Measurements from ENCODE around the gene RAD51B.

RAD51B gene

DNA sequence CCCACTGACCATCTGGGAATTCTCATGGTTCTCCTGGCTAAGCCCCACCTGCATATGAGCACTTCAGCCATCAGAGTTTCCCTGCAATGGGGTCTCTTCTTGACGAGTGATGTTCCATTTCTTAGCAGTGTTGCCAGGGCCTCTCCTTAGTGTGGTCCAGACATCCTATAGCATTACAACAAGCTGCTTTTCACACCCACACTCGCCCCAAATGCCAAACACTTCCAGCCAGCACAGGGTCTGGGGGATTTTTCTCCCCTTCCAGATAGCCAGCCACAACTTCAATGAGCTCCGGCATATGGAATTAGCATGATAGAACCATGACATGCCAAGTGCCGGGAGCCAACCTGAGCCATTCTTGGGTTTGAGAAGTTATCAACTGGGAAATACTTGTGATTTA, 705.9 kb downstream of the RAD51B start:
- DNase-seq (ENCODE audit: low spot score), result no peak

DNA sequence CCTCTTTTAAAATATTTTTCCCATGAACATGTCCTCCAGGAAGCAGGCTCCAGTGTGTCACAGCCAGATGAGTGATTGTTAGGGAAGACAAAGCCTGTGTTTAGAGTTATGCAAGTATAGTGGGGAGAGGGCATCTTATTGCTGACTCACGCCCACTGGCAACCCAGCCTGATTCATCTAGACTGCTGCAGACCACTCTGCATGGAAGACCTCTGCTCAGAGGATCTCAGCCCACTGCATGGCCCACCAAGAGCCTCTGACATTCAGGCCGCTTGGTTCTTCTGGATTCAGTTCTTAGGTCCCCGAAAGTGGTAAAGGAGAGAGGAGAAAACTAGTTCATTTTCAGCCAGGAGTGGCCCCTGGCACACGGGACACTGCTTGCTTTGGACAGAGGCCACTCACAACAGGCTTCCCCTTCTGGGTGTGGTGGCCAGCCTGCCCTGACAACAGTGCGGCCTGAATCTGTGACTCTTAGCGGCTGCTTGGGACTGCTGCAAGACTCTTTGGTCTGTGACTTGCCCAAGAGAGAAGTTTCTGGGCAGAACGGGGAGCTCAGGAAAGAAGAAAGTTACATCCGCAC, 707.0 kb downstream of the RAD51B start:
- no peak for DNase-seq (ENCODE audit: low spot score)

DNA sequence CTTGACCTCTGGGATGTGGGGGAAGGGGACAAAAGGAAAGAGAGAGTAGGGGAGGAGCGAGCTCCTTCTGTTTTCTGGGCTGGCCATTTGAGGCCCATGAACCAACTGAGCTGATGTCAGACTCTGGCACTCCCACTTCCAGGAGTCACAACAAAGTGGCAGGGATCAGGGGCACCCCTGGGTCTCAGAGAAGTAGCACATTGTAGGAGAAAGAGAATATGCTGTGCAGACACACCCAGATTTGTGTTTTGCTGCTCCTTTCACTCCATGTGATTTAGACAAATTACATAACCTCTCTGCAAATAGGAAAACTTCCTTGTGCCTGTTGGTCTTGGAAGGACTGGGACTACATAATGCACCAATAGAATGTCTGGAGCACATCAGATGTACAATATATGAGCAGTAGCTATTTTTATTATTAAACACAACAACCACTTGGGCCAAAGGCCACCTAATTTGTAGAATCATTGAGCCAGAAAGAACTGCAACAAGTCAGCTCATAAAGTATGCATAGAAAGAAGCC, 707.8 kb downstream of the RAD51B start:
- no peak for DNase-seq (ENCODE audit: low spot score)

DNA sequence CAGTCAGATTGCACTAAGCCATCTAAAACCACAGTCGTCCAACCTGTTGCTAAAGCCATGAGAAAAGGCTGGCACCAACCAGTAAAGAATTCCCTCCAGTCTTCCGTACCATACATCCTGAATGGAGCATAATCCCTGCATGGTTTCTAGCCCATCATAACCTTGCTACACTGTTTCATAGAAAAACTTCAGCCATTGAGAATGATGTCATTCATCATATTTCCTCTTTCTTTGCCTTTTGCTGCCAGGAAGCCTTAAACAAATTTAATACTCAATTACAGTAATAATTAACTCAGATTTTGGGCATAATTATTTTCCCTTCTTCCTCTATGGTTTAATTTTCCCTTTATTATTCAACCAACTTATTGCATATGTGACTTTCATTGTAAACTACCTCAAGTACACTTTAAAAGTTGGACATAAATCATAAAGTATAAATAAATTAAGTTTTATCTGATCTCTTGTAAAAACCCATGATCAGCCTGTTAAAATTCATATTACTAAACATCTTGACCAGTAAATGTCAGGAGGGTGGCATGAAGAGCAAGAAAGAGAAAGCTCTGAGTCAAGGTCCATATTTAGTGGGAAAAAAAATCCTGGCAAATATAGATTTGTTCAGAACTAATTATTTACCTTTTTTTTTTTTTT, 708.6 kb downstream of the RAD51B start:
- DNase-seq (ENCODE audit: low spot score), result no peak

DNA sequence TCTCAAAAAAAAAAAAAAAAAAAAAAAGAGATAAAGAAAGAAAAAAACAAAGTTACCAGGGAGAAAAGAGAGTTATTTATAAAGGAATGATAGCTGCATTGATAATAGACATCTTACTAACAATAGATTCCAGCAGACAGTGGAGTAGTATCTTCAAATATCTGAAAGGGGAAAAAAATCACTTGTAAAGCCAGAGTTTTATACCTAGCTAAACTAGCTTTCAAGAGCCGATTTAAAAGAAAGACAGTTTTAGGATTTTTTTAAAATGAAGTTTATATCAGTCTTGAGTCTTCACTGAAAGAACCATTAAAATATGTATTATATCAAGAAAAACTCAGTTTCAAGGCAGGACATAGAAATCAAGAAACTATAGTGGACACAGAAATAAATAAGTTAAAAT, 710.9 kb downstream of the RAD51B start:
- no peak for DNase-seq (ENCODE audit: low spot score)

DNA sequence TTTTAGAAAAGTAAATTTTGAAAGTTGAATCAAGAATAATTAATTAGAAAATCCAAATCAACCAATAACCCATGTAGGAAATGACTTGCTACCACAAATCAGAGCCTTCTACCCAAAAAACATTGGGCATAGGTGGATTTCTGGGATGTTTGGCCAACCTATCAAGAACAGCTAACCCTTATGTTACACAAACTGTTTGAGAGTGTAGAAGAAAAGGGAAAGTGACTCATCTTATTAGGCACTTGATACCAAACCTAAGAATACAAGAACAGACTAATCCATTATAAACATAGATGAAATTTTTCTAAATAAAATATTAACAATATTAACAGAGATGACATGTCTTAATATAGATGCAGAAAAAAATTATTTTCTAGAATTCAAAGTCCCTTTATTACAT, 712.9 kb downstream of the RAD51B start:
- DNase-seq (ENCODE audit: low spot score), result no peak

DNA sequence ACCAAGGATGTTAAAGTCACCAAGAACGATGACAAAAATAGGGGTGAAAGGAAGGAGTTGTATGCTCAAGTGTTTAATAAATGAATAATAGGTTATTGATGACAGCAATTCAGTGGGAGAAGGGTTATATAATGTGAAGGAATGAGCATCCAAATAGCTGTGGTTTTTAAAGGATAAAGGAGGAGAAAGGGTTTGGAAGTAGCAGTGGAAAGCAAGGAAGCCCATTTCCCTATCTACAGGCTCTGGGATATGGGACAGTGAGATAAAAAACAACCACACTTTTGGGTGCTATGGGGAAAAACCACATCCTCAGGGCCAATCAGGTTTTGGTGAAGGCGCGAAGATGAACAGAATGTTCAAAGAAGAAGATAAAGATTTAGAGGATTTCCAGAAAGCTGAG, 714.7 kb downstream of the RAD51B start:
- DNase-seq (ENCODE audit: low spot score), result no peak

DNA sequence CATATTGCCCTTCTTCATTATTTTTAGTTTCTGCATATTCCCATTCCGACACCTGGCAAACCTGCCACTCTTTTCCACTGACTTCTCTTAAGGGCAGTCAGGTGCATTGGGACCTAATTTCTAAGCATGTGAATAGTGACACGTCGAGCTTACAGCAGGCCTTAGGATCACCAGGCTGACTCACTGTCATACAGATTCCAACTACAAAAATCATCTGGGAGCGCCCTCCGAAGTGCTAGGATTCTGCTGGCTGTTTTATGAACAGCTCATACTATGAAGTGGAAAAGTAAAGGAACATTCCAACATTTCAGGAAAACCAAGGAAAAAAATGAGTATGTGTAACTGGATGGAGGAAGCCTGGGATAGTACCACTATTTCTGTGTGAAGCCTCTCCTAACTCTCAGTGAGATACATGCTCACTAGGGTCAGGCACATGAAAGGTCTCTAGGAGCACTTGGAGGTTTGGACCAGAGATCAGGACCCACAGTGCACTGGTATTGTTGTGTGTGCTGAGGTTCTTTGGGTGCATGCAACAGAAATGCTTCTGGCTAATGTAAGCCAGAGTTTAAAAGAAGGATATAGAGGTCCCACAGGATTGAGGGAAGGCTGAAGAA, 715.9 kb downstream of the RAD51B start:
- peak; percentile 67 for DNase-seq (ENCODE audit: low spot score)

DNA sequence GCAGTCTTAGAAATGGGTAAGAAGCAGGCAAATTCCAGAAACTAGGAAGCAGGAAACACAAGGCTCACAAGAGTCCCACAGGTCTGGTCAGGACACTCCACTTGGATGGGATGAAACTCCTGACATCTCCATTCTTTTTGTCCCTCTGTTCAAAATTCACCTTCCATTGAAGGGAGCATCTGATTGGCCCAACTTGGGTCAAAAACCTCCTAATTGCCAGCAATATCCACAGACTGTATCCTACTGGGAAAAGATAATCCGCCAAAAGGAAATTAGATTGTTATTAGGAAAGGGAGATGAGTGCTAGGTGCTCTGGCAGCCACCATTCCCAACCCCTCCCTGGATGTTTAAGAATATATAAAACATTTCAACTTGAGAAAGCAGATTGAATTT, 716.4 kb downstream of the RAD51B start:
- no peak for DNase-seq (ENCODE audit: low spot score)

DNA sequence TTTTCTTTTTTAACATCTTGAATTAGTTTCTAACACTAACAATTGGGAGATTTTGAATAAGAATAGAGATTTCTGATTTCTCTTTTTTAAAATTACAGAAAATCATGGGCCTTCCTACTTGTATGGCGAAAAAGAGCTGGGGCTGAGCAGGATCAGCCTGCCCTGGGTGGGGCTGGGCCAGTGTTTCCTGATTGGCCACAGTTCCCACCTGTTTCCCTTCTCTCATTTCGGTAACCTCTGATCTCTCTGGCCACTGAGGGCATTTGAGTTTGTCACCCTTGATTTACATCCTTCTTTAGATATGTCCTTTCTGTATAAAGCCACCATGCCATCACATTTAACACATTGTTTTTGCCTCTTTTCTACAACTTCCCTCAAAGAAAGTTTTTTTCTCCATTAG, 719.1 kb downstream of the RAD51B start:
- no peak for DNase-seq (ENCODE audit: low spot score)

DNA sequence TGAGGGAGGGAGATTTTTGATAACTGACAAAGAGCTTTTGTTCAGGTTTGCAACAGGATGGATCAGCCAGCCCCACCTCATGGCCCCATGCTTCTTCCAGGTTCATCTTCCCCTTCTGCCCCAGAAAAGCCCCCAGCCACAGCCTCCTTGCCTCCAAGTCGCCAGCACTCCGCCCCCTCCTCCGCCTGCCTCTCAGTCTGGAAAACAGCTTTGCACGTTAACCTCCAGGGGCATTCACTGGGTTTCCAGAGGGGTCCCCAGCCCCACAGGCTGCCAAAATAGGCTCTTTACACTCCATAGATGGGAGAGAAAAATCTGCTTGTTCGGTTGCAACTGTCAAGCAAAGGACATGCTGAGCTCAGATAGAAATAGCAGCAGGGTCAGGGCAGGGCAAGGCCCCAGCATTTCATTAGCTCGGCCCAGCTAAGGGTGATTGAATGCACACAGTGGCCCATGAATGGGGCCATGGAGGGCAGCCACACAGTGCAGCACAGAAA, 719.7 kb downstream of the RAD51B start:
- no peak for DNase-seq (ENCODE audit: low spot score)

DNA sequence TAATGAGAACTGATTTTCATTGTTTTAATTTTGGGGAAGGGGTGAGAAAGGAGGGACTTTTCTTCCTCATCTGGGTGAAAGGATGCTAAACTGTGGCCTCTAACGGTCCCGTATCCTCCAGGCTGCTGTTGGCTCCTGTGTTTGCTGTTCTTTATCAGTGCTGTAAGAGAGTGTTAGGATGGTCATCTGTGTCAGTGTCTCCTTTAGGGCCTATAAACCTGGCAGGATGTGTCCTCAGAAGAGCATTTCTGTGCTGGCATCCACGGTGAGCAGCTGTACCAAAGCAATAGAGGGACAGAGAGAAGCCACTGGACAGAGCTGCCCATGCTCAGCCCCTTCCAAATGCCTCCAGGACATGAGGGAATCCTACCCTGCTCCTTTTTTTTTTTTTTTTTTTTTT, 720.2 kb downstream of the RAD51B start:
- DNase-seq (ENCODE audit: low spot score), result no peak

DNA sequence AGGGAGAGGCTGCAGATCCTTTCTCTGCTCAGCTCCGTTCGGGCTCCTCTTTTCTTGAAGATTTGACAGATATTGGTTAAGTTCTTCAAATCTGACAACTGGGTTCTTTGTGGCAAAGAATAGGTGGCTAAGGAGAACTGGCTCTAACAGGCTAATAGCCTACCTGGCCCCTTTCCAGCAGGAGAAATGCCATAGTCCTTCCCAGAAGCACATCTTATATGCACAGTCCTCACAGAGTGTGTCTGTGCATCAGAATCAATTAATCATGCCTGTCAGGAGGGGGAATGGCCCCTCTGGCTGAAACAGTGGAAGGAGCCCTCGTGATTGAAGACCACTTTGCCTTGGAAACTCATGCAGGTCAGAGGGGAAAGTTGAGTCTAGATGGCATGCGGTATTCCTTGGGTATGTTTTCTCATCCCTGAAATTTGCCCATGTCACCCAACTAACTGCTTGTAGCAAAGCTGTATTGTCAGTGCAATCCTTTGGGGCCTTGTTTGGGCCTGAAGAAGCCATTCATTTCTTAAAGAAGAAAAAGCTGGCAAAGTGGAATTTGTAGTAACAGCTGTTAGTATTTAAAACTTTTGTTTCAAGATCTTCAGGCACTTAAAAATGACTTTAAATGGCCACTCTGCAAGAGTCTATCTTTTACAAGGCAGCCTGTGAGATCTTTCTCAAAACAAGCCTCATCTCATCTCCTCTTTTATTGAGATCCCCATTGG, 721.8 kb downstream of the RAD51B start:
- no peak for DNase-seq (ENCODE audit: low spot score)

DNA sequence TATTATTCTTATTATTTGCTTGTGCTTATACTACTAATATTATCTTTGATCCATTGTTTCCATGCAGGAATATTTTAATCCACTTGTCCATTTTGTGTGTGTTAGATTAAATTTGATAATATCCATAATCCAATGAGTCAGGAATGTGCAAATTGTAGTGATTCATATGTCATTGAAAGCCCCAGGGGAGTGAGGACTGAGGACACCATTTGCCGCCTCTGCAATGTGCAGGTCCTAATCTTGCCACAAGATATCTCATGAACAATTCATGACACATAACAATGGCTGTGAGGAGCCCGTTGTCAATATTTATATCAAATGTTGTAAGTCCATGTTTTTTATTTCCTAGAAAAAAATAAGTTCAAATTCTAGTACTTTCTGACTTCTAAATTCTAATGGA, 722.8 kb downstream of the RAD51B start:
- no peak for DNase-seq (ENCODE audit: low spot score)

DNA sequence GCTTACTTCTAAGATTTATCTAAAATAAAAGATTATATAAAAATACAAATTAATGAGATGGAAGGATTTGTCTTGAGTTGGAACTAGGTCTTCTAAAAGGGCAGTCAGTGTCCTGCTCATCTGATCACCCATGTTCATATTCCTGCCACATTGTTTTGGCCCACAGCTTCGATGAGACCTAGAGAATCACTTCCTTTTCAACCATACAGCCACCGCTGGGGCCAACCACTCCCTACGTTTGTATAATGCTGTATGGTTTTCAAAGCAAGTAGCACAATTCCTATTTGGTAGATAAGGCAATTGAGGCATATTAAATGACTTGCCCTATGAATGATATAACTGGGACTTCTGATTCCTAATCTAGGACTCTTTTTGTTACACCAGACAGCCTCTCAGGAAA, 723.9 kb downstream of the RAD51B start:
- no peak for DNase-seq (ENCODE audit: low spot score)

DNA sequence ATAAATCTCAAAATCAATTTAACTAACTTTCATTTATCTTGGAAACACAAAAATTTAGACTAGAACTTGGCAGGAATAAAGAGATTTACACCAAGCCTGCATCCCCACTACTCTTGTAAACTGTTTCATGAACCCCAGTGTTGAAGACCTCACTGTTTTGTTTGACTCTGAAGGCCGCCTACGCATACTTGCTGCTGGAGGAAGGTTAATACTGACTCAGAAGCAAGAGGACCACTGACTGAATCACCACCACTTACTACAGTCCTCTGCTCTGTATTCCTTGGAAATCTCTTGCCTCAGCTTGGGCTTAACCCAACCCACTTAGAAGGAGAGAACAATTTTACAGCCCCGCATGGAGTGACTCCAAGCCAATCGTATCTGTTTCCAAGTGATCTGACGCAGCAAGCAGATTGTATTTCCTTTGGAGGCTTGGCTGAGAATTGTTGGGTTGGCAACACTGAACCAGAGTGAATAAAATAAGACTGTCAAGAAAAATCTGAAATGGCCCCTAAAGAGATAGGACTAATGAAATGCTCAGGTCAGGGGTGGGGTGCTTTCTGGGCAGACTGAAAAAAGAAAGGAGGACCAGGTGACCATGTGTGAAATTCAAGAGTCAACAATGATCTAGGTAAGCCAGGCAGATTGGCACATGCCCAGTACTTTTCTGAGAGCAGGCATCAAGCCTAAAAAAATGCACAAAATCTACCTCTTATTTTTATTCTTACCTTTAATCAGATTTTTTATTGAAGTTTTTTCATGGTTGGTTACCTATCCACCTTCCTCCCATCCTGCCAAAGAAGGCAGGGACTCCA, 724.7 kb downstream of the RAD51B start:
- peak; percentile 84 for DNase-seq (ENCODE audit: low spot score)

DNA sequence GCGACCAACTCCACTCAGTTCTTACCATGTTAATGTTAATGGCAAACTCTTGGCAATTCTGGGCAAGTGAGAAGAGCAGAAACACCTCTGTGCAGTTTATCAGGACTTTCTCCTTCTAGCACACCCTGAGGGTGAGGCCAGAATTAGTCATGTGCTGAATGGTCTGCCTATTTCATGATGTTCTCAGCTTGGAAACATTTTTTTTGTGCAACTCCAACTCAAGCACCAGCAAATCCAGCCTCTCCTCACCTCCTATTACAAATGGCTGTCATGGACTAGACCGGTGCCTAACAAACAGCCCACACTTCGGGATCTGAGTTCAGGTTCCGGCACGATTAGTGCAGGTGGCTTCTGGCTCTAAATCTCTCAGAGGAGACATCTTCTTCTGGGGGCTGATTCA, 727.3 kb downstream of the RAD51B start:
- DNase-seq (ENCODE audit: low spot score), result no peak

DNA sequence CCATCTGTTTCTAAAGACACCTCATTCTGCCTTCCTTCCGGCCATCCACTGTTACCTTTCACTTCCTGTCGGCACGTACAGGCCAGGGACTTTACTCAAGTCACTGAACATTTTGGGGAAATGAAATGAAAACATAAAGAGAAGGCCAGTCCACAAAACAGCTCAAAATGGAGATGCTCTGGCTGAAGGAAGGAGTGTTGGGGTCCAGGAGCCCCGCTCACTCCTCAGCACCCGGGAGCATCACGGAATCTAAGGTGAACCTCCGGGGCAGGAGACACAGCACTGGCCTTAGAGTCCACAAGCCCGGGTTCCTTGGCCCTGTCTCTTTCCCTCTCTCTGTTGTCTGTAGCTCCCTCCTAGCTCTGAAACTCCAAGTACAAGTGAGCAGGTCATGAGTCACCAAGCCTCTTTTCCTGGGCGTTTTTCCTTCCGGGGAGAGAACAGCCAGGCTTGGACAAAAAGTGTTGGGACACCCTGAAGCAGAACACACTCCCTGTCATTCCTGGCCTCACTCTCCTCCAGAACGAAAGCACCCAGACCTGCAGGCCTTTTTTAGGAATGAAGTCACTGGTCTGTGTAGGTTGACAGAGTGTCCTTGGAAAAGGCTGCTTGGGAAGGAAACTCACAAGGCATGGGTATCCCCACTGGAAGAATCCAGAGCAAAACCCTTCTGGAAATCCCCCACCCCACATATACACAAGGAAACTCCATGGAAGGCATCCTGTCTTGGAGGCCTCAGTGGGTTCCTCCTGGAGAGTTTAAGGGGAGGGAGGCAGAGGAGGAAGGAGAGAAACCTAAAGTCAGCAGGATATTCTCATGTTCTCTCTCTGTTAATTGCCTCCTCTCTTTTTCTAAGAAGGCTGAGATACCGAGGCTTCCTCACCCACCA, 728.0 kb downstream of the RAD51B start:
- peak; percentile 76 for DNase-seq (ENCODE audit: low spot score)

DNA sequence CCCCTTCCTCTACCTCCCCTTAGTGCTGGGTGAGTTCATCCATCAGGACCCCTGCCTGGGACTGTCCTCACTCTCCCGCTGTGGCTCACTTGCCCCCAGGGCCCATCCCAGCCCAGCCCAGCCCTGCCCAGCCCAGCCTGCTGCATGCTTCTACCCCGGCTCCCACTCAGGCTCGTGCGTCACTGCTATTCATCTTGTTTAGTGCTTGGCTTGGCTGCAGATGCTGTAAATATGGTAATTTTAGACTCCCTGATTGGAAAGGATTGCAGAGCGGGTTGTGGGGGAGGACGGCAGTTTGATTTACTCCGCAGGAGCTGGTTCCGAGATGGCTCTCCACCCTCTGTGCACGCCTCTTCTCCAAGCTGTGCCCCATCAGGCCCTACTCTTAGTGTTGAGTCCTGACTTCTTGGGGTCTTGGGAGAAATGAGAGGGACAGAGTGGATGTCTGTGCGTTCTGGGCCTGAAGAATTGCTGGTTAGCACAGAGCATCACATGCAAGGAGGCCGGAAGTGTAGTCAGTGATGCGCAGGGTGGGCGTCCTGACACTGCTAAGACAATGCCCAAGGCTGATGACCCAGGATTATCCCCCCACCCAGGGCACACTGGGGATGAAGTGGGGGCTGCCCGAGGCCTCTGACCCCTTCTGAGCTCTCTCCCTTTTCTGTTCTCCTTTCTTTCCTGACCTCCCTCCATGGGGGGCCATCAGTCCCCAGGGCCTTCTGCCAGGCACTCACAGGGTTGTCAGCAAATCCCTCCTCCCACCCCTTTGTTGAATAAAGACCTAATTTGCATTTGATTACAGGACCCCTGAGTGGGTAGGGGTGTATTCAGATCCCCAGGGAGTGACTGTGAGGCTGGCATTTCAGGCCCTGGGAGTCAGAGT, 728.9 kb downstream of the RAD51B start:
- peak; percentile 81 for DNase-seq (ENCODE audit: low spot score)

DNA sequence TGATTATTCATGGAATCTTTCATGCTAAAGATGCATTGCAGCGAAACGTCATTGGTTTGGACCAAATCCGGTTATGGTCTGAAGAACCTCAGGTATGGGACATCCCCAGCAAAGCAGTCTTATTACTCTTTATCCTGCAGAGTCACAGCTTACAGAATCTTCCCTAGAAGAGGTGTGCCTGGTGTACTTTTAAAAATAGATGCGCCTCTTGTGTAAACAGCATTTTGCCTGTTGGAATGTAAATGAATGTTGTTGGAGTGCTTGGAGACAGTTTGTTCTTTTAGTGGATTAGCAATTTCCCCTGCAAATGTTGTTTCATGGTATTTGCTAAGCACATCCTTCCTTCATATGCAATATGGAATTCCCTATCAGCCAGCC, 730.7 kb downstream of the RAD51B start:
- DNase-seq (ENCODE audit: low spot score), result no peak

All from hepatic stellate cell (primary cell).